ENCODE data around the gene RPS6KB1.

- TF ChIP-seq YY1 (IDR thresholded peaks at IDR 0.05; ENCODE audit: insufficient read depth, insufficient read length) (no peak), ZNF274 (IDR thresholded peaks at IDR 0.05; ENCODE audit: low read depth, low read length) (no peak)
Measured at GRCh38 chr17:59845595-59846393, 47.1 kb upstream of the RPS6KB1 start.
